Ascending aorta (tissue), 2 donors: ENCODE results near the gene MGMT. TPM values are rescaled to one million over a fixed set of nuclear protein-coding genes. Genes with fewer than 3 reads are reported as not detected.
A peak's percentile ranks its signal among the peaks of the same experiment; 100 is the strongest.

Source experiments
- DNase-seq, 2 donors: peaks; one replicate each; pipeline ENCODE4 v3.0.0-alpha.2; 2019; ENCODE audit warnings: low spot score in 2 of 2
- H3K27ac ChIP-seq, 2 donors: fragments of 200-600 bp; sonication (generic); one replicate each; pipeline ENCODE4 v1.5.1; 2016 to 2017; ENCODE audit warnings: mild to moderate bottlenecking in 1 of 2
- H3K27me3 ChIP-seq: fragments of 200-600 bp; sonication (generic); one replicate; pipeline ENCODE4 v1.5.1; 2017
- H3K36me3 ChIP-seq, 2 donors: fragments of 200-600 bp; sonication (generic); one replicate each; pipeline ENCODE4 v1.5.1; 2016
- H3K4me1 ChIP-seq, 2 donors: fragments of 200-600 bp; sonication (generic); one replicate each; pipeline ENCODE4 v1.5.1; 2016 to 2017; ENCODE audit warnings: mild to moderate bottlenecking in 1 of 2
- H3K4me3 ChIP-seq, 2 donors: fragments of 200-600 bp; sonication (generic); one replicate each; pipeline ENCODE4 v1.5.1; 2016 to 2017; ENCODE audit warnings: mild to moderate bottlenecking in 1 of 2
- H3K9me3 ChIP-seq, 2 donors: fragments of 200-600 bp; sonication (generic); one replicate each; pipeline ENCODE4 v1.5.1; 2016
- CTCF ChIP-seq, 3 experiments: fragments of 200-600 bp in 2 of 3; fragments of 450-650 bp in 1 of 3; sonication (generic) in 2 of 3; IDR thresholded peaks; one replicate each; pipeline ENCODE4 v1.5.1; 2016 to 2019; ENCODE audit warnings: antibody characterized with exemption in 3 of 3, mild to moderate bottlenecking in 1 of 3, moderate library complexity in 1 of 3
- intact Hi-C: fragments of 100-400 bp; cut with DNase I; formaldehyde crosslinking; loops from one replicate; pipeline ENCODE4 v1.15.1; 2023
- total RNA-seq: library from RNA; depleted of rRNA; stranded (reverse); fragments of >200 nt; gene quantifications from one replicate; pipeline ENCODE4 v1.1.0, GENCODE V29; 2016

The MGMT gene
- total RNA-seq, 1 donor from 2014 or later: 7.0 TPM

- intact Hi-C loops: no loop called here
- no peaks in the 10 kb centered on the region for H3K4me1 ChIP-seq
- H3K4me3 ChIP-seq: no peak overlapping the region
- H3K9me3 ChIP-seq: peaks cover 9 to 19% of the 10 kb centered on the region in 2 donors
- H3K27me3 ChIP-seq: no peaks in the 10 kb centered on the region
- no peak for TF ChIP-seq CTCF (IDR thresholded peaks at IDR 0.05)
- no peaks in the 10 kb centered on the region for H3K36me3 ChIP-seq
- DNase-seq: no peak
- no peak overlapping the region for H3K27ac ChIP-seq
Measured at GRCh38 chr10:129743738-129744133, 276.7 kb downstream of the MGMT start.

DNA sequence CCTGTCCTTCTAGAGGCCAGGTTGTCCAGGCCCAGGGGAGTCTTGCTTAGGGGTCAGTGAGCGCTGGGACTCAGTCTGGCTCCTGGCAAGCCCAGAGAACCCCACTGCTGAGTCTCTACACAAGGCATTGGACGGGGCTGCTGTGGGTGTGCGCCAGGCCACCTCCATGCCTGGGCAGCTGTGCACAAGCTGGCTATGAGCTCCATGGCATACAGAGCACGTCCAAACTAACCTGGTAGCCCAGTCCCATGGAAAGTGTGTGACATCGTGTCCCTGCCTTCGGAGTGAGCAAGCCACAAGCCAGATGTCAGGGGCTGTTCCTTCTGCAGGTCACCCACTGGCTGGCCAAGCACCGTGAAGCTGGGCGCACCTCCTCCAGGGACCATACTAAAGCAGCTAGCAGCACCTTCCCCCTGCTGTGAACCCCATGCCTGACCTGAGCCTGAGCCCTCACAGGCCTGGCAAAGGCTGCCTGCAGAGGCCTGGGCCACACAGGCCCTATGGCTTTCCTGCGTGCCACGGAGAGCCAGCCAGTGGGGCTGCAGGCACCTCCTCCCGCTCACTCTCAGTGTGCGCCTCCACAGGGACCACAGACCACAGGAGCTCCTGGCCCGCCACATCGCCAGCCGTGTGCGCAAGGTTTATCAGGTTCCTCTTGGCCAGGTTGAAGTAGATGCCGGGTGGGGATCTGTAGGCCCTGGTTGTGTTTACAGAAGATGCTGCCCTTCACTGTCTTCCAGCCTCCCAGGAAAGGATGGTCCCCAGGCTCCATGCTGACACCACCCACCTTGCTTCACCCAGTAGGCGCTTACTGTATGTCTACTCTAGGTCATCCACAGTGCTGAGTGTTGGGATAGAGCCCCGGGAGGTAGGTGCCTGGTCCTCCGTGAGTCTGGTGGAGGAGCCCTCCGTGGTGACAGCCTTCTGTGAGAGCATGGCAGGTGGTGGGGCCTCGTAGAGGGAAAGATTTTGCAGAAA is 277.4 kb downstream of the MGMT start:
- no peak overlapping the region for H3K4me3 ChIP-seq
- no peaks in the 10 kb centered on the region for H3K4me1 ChIP-seq
- H3K27me3 ChIP-seq: no peaks in the 10 kb centered on the region
- peak in 1 of 2 donors; percentile 49 for DNase-seq
- peaks cover 16 to 26% of the 10 kb centered on the region in 2 donors for H3K9me3 ChIP-seq
- intact Hi-C loops: no loop called here
- TF ChIP-seq CTCF (IDR thresholded peaks at IDR 0.05): no peak
- no peak overlapping the region for H3K27ac ChIP-seq
- no peaks in the 10 kb centered on the region for H3K36me3 ChIP-seq

- H3K27ac ChIP-seq: no peak overlapping the region
- H3K9me3 ChIP-seq: peaks cover 18 to 30% of the 10 kb centered on the region in 2 donors
- intact Hi-C loops: no loop called here
- H3K27me3 ChIP-seq: no peaks in the 10 kb centered on the region
- no peaks in the 10 kb centered on the region for H3K4me1 ChIP-seq
- DNase-seq: peak in 1 of 2 donors; percentile 7
- TF ChIP-seq CTCF (IDR thresholded peaks at IDR 0.05): no peak
- no peak overlapping the region for H3K4me3 ChIP-seq
- no peaks in the 10 kb centered on the region for H3K36me3 ChIP-seq
Measured at GRCh38 chr10:129745186-129745750, 278.2 kb downstream of the MGMT start.

GRCh38 chr10:129754211-129755050 is 287.4 kb downstream of the MGMT start:
- peak in 1 of 2 donors; percentile 19 for DNase-seq
- H3K9me3 ChIP-seq: peaks cover 2 to 23% of the 10 kb centered on the region in 2 donors
- no peak overlapping the region for H3K27ac ChIP-seq
- H3K36me3 ChIP-seq: peaks cover 0 to 4% of the 10 kb centered on the region in 2 donors
- no peak for TF ChIP-seq CTCF (IDR thresholded peaks at IDR 0.05)
- H3K4me3 ChIP-seq: no peak overlapping the region
- intact Hi-C loops: no loop called here
- no peaks in the 10 kb centered on the region for H3K27me3 ChIP-seq
- no peaks in the 10 kb centered on the region for H3K4me1 ChIP-seq

- TF ChIP-seq CTCF (IDR thresholded peaks at IDR 0.05): no peak
- intact Hi-C loops: no loop called here
- Histone ChIP-seq H3K36me3 (peaks cover 0 to 11% of the 10 kb centered on the region in 2 donors), H3K27ac (no peak overlapping the region), H3K4me3 (no peak overlapping the region), H3K9me3 (peaks cover 0 to 19% of the 10 kb centered on the region in 2 donors), H3K27me3 (no peaks in the 10 kb centered on the region), H3K4me1 (no peaks in the 10 kb centered on the region)
- DNase-seq: peak in 1 of 2 donors; percentile 38
Measured at GRCh38 chr10:129755158-129755591, 288.1 kb downstream of the MGMT start.
